ENCODE measurements around the gene POLR3A.
"Not testable (repeated sequence)": the region's sequence is repeated elsewhere in the genome, so short reads cannot be mapped to it uniquely, and the experiment has no call there.

Gene POLR3A

DNA sequence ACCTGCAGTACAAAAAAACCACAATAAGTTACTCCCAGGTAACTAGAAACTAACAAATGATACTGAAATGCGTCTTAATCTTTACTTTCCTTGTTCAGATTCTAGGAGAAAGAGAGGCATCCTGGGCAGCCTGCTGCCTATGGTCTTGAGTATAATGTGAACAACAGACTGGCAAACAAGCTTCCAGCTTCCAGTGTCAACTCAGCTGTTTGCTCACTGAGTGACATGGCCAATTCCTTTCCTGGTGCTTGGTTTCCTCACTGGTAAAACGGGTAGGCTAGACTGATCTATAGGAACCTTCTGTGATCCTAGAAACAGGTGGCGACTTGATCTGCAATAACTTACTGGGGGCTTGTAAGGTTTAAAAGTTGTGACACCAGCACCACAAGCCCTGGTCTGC lies 10.1 kb downstream of the POLR3A start:
- no peak for DNase-seq

DNA sequence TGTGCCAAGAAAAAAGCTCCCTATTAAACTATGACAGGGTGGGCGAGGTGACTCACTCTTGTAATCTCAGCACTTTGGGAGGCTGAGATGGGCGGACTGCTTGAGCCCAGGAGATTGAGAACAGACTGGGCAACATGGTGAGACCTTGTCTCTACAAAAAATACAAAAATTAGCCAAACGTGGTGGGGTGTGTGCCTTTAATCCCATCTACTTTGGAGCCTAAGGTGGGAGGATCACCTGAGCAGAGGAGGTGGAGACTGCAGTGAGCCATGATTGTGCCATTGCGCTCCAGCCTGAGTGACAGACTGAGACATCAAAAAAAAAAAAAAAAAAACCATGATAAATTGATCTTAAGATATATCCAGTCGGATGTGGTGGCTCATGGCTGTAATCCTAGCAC lies 11.5 kb downstream of the POLR3A start:
- DNase-seq, result no peak

DNA sequence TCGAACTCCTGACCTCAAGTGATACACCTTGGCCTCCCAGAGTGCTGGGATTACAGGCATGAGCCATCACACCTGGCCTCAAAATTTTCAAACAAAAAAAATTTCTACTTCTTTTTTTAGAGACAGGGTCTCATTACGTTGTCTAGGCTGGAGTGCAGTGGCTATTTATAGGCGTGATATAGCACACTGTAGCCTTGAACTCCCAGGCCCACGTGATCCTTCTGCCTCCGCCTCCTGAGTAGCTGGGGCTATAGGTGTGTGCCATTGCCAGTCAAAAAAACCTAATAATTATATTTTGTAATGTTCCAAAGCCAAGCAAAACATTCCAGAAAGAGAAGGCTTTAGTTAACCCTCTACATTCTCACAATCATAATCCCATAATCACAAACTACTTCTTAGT lies 13.8 kb downstream of the POLR3A start:
- DNase-seq, result no peak

- no peak for DNase-seq
These were observed 15.8 kb downstream of the POLR3A start for GRCh38 chr10:78013564-78013963.

DNA sequence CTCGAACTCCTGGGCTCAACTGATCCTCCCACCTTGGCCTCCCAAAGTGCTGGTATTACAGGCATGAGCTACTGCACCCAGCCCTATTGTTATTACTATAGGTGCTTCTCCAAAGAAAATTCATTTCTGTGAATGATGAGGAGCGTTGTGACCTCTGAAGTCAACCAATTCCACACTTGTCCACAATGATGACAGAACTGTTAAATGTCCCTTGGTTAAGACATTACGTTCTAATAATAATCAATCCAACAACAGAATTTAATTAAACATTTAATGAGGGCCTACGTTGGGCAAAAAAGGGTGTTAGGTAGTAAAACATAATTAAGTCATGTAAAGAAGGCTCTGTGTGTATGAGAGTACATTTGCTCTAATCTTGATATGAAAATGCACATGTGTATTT lies 18.2 kb downstream of the POLR3A start:
- no peak for DNase-seq

DNA sequence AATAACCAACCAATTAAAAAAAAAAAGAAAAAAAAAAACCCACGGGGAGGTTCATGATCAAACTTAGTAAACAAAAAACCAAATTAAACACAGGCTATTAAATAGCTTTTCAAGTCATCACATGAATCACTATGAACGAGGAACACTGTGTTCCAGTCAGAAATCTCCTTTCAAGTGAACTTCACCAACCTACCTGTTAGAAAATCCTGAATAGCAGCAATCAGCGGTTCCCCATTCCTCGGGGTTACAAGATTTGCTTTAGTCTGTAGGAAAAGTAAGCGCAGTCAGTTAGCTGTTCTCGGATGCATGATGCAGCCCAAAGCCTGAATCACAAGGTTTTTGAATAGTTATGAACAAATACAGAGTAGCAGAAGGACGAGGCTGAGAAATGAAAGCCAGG lies 19.0 kb downstream of the POLR3A start:
- no peak for DNase-seq

DNA sequence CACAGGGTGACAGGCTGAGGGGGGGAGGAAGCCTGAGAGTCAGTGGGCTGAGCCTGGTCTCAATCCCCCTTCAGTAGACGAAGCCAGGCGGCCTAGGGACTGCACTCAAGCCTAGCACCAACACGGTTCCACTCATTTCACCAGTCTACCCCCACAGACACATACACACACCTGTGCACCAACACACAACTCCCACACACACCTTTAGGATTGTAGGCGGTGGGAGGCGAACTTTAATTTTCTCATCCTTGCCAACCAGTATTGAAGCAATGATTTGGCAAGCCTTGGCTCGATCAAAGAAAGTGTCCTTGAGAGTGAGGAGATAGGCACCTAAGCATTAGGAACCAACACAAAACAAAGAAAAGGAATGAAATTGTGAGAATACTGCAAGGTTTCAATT lies 19.7 kb downstream of the POLR3A start:
- no peak for DNase-seq

GRCh38 chr10:78007172-78007571 lies 22.1 kb downstream of the POLR3A start:
- DNase-seq, result no peak

DNA sequence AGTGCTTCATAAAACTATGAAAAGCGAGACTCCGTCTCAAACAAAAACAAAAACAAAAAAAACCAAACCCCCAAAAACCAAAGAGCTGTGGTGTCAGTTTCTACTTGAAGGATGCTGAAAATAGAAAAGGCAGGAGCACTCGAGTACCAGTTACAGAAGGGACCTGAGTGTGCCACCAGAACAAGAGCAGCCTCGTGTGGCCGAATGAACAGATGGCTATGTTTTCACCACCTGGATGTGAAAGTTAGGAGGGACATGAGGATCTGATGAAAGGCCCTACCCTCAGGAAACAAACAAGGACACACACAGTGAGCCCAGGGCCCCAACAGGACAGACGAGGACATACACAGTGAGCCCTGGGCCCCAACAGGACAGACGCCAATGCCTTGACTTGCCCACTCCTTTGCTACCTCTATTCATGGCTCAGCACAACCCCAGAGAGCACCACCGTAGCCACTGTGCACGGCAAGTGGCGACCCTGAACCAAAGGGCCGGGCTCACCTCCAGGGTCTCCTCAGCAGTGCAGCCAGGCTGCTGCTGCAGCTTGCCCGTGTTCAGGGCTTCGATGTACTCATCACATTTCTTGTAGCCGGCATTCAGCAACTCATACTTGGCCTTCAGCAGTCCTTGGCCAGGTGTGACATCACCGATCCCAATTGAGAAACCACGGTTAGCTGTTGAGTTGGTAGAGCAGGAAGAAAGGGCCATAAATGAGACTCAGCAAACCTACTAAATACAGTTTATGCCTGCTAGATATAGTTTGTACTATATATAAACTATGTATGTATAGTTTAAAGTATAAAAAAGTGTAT lies 24.9 kb downstream of the POLR3A start:
- no peak for DNase-seq

- DNase-seq, result no peak
These were observed 26.6 kb downstream of the POLR3A start for GRCh38 chr10:78002541-78003288.

DNA sequence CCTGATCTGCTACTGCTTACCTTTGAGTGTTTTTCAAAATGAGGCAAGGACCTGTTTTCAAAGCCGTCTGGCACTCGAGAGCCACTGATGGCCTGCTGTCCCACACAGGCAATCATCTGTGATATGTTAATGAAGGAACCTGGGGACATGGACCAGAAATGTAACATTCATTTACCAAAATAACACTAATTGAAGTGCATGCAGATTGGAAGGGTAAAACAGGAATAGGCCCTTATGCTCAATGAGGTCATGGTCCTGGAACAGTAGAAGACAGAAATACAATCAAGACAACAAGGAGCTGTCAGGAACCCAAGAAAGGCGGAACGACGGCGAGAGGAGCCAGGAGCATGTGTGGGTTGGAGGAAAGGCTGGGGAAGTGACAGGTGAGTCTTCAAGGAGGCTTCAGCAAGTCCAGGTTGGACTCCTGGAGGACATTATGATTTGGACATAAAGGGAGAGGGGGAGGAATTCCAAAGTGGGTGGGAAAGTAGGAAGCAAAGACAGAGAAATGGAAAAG lies 28.3 kb downstream of the POLR3A start:
- DNase-seq, result no peak

DNA sequence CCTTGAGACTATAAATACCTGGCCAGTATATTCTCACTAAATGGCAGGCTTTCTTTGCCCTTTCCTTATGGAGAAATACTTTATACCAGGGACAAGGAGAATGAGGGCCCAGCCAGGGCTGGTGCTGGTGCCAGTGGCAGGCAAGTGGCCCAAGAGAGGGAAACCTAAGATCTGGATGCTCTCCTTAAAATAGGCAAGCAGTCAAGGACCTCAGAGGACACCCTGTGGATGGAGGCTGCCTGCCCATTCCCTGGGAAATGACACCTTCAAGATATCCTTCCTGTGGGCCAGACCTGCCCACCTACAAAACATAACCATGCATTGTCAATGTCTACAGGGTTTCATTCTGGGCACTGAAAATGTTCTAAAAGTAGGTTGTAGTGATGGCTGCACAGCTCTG lies 29.1 kb downstream of the POLR3A start:
- DNase-seq, result no peak

DNA sequence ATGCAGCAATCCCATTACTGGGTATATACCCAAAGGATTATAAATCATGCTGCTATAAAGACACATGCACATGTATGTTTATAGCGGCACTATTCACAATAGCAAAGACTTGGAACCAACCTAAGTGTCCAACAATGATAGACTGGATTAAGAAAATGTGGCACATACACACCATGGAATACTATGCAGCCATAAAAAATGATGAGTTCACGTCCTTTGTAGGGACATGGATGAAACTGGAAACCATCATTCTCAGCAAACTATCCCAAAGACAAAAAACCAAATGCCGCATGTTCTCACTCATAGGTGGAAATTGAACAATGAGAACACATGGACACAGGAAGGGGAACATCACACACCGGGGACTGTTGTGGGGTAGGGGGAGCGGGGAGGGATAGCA lies 30.5 kb downstream of the POLR3A start:
- not testable (repeated sequence) for DNase-seq

DNA sequence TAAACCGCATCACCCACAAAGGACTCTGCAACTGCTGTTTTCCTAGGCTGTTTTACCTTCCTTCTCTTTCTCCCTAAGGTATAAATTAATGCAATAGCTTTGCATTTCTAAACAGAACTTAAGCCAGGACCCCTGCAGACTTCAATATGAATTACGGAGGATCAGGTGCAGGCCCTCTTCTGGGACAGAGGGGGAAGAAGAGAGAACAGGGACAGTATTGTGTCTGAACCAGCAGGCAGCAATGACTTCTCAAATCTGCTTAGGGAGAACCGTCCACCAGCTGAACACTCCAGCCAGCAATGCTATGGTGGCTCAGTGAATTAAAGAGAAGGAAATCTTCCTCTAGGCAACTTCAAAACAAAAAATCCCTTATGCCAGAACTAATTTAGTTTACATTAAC lies 35.7 kb downstream of the POLR3A start:
- no peak for DNase-seq

GRCh38 chr10:77989081-77989724 lies 40.1 kb downstream of the POLR3A start:
- DNase-seq, result no peak

GRCh38 chr10:77987671-77988255 lies 41.6 kb downstream of the POLR3A start:
- no peak for DNase-seq

GRCh38 chr10:77984986-77985385 lies 44.3 kb downstream of the POLR3A start:
- DNase-seq, result no peak

- DNase-seq, result no peak
These were observed 45.7 kb downstream of the POLR3A start for GRCh38 chr10:77983384-77984341.

DNA sequence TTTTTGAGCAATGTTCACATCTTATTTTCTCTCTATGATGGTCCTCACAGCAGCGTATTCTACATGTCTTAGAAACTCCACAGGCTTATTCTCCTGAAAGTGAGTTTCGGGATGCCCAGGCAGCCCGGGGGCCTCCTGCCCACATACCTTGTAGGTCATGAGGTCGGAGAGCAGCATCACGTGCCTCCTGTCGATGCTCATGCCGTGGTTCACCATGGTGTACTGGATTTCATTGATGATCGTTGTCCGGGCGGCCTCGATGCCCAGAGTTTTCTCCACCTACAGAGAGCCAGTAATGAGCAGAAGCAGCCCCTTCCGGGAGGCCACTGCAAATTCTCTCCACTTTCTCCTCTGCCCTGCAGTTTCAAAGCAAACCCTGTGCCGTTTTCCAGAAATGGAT lies 48.0 kb downstream of the POLR3A start:
- no peak for DNase-seq

GRCh38 chr10:77979221-77979620 lies 50.1 kb downstream of the POLR3A start:
- DNase-seq, result no peak

DNA sequence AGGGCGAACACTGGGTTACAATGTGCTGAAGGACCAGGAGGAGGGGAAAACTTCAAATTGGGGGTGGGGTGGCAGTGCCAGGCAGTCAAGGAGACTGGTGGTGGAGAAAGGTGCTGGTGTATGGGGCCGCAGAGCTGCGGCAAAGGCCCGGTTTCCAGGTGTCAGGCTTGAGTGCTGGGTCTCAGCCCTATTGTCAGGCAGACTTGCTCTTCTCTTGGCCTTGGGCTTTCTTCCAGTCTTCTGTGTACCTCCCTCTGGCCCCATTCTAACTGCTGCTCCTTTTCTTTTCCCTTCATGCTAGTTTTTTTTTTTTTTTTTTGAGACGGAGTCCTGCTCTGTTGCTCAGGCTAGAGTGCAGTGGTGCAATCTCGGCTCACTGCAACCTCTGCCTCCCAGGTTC lies 51.0 kb downstream of the POLR3A start:
- no peak for DNase-seq

DNA sequence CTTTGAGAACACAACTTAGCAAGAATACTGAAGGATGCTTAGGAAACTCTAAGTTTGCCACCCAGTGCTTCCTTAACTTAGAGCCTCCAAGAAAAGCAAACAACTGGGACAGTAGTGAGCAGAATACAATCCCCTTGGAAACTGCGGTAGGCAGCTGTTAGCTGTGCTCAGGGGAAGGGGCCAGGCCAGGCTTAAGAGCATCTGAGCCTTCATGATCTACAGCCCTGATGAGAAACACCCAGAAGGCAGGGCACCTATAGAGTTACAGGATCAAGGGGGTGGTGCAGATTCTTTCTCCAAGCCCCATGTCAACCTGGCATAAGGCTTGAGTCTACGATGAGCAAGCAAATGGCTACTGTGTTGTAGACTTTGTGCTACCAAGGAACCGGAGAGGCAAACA lies 51.4 kb downstream of the POLR3A start:
- DNase-seq, result no peak

Measured in activated T-cell treated with anti-CD3 and anti-CD28 coated beads, Interleukin-2, amount 50 U/mL, for 1 hour (primary cell).